ENCODE data around the gene NUDT3. TPM values are rescaled to one million over a fixed set of nuclear protein-coding genes. Genes with fewer than 3 reads are reported as not detected.

The NUDT3 gene
- total and polyA plus RNA-seq, 9 donors, result 16.0 to 60.7 (median 50.2) TPM

DNA sequence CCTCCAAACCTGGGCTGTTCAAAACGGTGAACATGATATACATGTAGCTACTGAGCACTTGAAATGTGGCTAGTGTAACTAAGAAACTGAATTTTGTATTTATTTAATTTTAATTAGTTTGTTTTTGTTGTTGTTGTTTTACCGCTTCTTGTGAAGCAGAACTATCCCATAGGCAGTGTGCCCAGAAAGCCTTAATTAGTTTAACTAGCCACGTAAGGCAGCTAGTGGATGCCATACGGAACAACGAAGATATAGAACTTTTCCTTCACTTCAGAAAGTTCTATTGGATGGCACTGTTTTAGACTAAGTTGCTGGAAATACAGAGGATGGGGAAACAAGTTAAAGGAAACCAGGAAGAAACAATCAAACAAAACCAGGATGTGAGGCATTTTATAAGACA lies 70.6 kb downstream of the NUDT3 start:
- 87 to 91% (median 90%) methylated on average over 5 of the region's 5 CpGs for WGBS, 3 donors
- TF ChIP-seq EP300 (IDR thresholded peaks at IDR 0.05) (no peak), POLR2A (IDR thresholded peaks at IDR 0.05) (no peak)
- TF ChIP-seq, protein P1, sequence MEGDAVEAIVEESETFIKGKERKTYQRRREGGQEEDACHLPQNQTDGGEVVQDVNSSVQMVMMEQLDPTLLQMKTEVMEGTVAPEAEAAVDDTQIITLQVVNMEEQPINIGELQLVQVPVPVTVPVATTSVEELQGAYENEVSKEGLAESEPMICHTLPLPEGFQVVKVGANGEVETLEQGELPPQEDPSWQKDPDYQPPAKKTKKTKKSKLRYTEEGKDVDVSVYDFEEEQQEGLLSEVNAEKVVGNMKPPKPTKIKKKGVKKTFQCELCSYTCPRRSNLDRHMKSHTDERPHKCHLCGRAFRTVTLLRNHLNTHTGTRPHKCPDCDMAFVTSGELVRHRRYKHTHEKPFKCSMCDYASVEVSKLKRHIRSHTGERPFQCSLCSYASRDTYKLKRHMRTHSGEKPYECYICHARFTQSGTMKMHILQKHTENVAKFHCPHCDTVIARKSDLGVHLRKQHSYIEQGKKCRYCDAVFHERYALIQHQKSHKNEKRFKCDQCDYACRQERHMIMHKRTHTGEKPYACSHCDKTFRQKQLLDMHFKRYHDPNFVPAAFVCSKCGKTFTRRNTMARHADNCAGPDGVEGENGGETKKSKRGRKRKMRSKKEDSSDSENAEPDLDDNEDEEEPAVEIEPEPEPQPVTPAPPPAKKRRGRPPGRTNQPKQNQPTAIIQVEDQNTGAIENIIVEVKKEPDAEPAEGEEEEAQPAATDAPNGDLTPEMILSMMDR (IDR thresholded peaks at IDR 0.05), result no peak
- intact Hi-C loops (cut with DNase I), result no loop called here
- peaks cover 2% of the 10 kb centered on the region for H3K4me1 ChIP-seq (ENCODE audit: insufficient read depth)
- H3K4me3 ChIP-seq, result no peak overlapping the region
- no peak overlapping the region for H3K27ac ChIP-seq
- no peaks in the 10 kb centered on the region for H3K9me3 ChIP-seq
- H3K36me3 ChIP-seq, result no peaks in the 10 kb centered on the region
- no peaks in the 10 kb centered on the region for H3K27me3 ChIP-seq
- DNase-seq, result no peak

DNA sequence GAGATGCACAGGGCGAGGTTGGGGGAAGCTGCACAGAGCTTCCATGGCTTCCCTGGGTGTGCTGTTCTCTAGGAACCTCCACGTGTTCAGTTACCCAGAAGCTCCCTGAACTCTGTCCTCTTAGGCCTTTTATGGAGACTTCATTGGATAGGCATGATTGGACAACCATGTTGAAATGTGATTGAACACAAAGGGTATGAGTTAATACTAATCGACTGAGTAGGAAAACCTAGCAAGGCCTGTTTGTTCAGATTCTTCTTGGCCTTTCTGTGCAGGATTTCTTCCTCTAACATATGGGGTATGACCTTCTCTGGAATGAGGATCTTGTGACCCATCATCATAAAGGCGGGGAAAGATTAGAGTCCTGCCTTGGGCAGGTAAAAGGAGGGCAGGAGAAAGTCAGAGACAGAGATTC lies 73.0 kb downstream of the NUDT3 start:
- Histone ChIP-seq H3K9me3 (no peaks in the 10 kb centered on the region), H3K27me3 (no peaks in the 10 kb centered on the region), H3K4me3 (no peak overlapping the region), H3K27ac (no peak overlapping the region), H3K4me1 (ENCODE audit: insufficient read depth) (peaks cover 2% of the 10 kb centered on the region), H3K36me3 (no peaks in the 10 kb centered on the region)
- no peak for TF ChIP-seq POLR2A (IDR thresholded peaks at IDR 0.05)
- TF ChIP-seq, protein P1 (IDR thresholded peaks at IDR 0.05), result no peak
- TF ChIP-seq EP300 (IDR thresholded peaks at IDR 0.05), result no peak
- intact Hi-C loops (cut with DNase I), result loop anchor here in 1 of 4 donors (10.0 kb wide), 1 partner anchor 65 kb away; no protein-coding TSS in a partner anchor
- DNase-seq, result no peak
- 88 to 92% (median 90%) methylated on average over 4 of the region's 4 CpGs for WGBS, 3 donors

- Histone ChIP-seq H3K9me3 (no peaks in the 10 kb centered on the region), H3K27me3 (no peaks in the 10 kb centered on the region), H3K27ac (no peak overlapping the region), H3K36me3 (no peaks in the 10 kb centered on the region), H3K4me1 (ENCODE audit: insufficient read depth) (peaks cover 2% of the 10 kb centered on the region), H3K4me3 (no peak overlapping the region)
- 34 to 39% (median 38%) methylated on average over 4 of the region's 4 CpGs for WGBS, 3 donors
- no peak for TF ChIP-seq EP300 (IDR thresholded peaks at IDR 0.05)
- no peak for TF ChIP-seq POLR2A (IDR thresholded peaks at IDR 0.05)
- TF ChIP-seq, protein P1 (IDR thresholded peaks at IDR 0.05), result no peak
- DNase-seq, result no peak
- intact Hi-C loops (cut with DNase I), result loop anchor here in 1 of 4 donors (10.0 kb wide), 1 partner anchor 66 kb away; no protein-coding TSS in a partner anchor
Observed at GRCh38 chr6:34318499-34319470, 73.7 kb downstream of the NUDT3 start.

DNA sequence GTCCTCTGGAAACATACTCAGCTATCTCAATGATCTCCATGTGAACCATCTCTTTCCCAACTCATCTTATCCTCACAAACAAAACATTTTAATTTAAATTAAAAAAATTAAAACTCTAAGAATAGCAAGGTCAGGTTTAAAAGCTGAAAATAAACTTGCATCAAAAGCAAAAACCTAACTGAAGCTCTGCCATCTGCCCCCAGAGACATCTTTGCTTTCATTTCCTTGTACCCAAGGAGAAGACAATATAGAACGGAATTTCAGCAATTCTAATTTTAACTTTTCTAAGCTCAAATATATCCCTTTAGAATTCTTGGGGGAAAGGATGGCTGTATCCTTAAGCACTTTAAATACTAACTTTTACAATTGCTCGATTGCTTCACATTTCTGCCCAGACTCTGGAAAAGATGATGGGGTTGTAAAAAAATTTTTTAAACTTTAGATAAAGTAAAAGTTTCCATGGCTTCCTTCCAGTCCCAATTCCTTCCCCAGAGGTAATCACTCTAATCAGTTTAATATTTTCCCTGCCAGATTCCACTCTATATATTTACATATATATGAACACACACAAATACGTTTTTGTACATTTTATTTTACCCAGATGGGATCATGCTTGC lies 74.5 kb downstream of the NUDT3 start:
- no peaks in the 10 kb centered on the region for H3K36me3 ChIP-seq
- H3K9me3 ChIP-seq, result no peaks in the 10 kb centered on the region
- peaks cover 2% of the 10 kb centered on the region for H3K4me1 ChIP-seq (ENCODE audit: insufficient read depth)
- intact Hi-C loops (cut with DNase I), result loop anchor here in 1 of 4 donors (10.0 kb wide), 1 partner anchor 67 kb away; no protein-coding TSS in a partner anchor
- 8 to 10% (median 9%) methylated on average over 3 of the region's 3 CpGs for WGBS, 3 donors
- DNase-seq, result no peak
- TF ChIP-seq EP300 (IDR thresholded peaks at IDR 0.05), result no peak
- TF ChIP-seq, protein P1 (IDR thresholded peaks at IDR 0.05), result no peak
- no peak for TF ChIP-seq POLR2A (IDR thresholded peaks at IDR 0.05)
- H3K4me3 ChIP-seq, result no peak overlapping the region
- H3K27ac ChIP-seq, result no peak overlapping the region
- no peaks in the 10 kb centered on the region for H3K27me3 ChIP-seq

Measured in ovary (tissue), 9 donors.